Fibroblast of lung (primary cell): Measurements from ENCODE around the gene RIIAD1.

ENCODE experiments used
- EZH2 ChIP-seq: IDR thresholded peaks from 2 replicates; pipeline ENCODE4 v1.5.1; 2012; ENCODE audit warnings: low read length, control low read depth, mild to moderate bottlenecking; ENCODE audit errors: missing control alignments
- TF ChIP-seq, protein P1 (sequence below), 2 donors: IDR thresholded peaks in 1 of 2; conservative IDR thresholded peaks in 1 of 2; 1 replicate in 1 of 2; 2 replicates in 1 of 2; pipeline ENCODE4 v1.5.1; 2011 to 2012; ENCODE audit warnings: low read length in 2 of 2, control low read depth in 1 of 2, inconsistent platforms in 1 of 2, low read depth in 1 of 2, mild to moderate bottlenecking in 1 of 2

DNA sequence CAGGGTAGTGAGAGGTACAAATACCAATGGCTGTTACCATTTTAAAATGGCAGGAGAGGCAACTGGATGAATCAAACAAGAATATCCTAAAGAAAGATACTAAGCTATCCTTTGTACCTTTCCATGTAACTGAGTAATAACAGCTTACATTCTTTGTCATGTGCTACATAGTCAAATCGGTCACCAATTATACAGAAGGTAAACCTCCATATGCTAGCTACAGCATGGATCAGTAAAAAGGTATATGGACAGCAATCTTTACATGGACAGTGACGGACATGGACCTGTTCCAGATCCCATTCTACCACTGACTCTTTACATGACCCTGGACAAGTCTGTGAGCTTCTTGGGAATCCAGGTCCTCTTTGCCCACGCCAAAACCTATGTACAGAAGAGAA, 55.3 kb downstream of the RIIAD1 start:
- TF ChIP-seq, protein P1, sequence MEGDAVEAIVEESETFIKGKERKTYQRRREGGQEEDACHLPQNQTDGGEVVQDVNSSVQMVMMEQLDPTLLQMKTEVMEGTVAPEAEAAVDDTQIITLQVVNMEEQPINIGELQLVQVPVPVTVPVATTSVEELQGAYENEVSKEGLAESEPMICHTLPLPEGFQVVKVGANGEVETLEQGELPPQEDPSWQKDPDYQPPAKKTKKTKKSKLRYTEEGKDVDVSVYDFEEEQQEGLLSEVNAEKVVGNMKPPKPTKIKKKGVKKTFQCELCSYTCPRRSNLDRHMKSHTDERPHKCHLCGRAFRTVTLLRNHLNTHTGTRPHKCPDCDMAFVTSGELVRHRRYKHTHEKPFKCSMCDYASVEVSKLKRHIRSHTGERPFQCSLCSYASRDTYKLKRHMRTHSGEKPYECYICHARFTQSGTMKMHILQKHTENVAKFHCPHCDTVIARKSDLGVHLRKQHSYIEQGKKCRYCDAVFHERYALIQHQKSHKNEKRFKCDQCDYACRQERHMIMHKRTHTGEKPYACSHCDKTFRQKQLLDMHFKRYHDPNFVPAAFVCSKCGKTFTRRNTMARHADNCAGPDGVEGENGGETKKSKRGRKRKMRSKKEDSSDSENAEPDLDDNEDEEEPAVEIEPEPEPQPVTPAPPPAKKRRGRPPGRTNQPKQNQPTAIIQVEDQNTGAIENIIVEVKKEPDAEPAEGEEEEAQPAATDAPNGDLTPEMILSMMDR (conservative IDR thresholded peaks at IDR 0.05 in 1 of 2, IDR thresholded peaks at IDR 0.05 in 1 of 2; ENCODE audit: low read depth in 1 of 2, low read length in 2 of 2), result no peak
- no peak for TF ChIP-seq EZH2
